Raji (cell line): ENCODE measurements around the gene ELOVL7.

ENCODE experiments used
- POLR2A ChIP-seq: IDR thresholded peaks from 2 replicates; pipeline ENCODE4 v1.6.1; 2011; ENCODE audit warnings: low read depth, low read length, control low read depth; ENCODE audit not compliant: insufficient read depth

ELOVL7 gene

GRCh38 chr5:60811105-60811504 is 33.0 kb downstream of the ELOVL7 start:
- no peak for TF ChIP-seq POLR2A

- TF ChIP-seq POLR2A: no peak
Observed at GRCh38 chr5:60810438-60811085, 33.5 kb downstream of the ELOVL7 start.

- no peak for TF ChIP-seq POLR2A
Observed at GRCh38 chr5:60809891-60810425, 34.1 kb downstream of the ELOVL7 start.

GRCh38 chr5:60806591-60807243 is 37.4 kb downstream of the ELOVL7 start:
- no peak for TF ChIP-seq POLR2A

- TF ChIP-seq POLR2A: no peak
Observed at GRCh38 chr5:60805463-60805862, 38.6 kb downstream of the ELOVL7 start.

GRCh38 chr5:60803712-60804111 is 40.4 kb downstream of the ELOVL7 start:
- TF ChIP-seq POLR2A: no peak

GRCh38 chr5:60802986-60803385 is 41.1 kb downstream of the ELOVL7 start:
- TF ChIP-seq POLR2A: no peak

- no peak for TF ChIP-seq POLR2A
Observed at GRCh38 chr5:60802226-60802625, 41.8 kb downstream of the ELOVL7 start.

GRCh38 chr5:60797482-60798153 is 46.5 kb downstream of the ELOVL7 start:
- no peak for TF ChIP-seq POLR2A

GRCh38 chr5:60794691-60795090 is 49.4 kb downstream of the ELOVL7 start:
- TF ChIP-seq POLR2A: no peak

- no peak for TF ChIP-seq POLR2A
Observed at GRCh38 chr5:60792438-60792837, 51.6 kb downstream of the ELOVL7 start.

- no peak for TF ChIP-seq POLR2A
Observed at GRCh38 chr5:60789551-60789950, 54.5 kb downstream of the ELOVL7 start.

- no peak for TF ChIP-seq POLR2A
Observed at GRCh38 chr5:60788863-60789513, 55.1 kb downstream of the ELOVL7 start.

GRCh38 chr5:60779466-60779865 is 64.6 kb downstream of the ELOVL7 start:
- TF ChIP-seq POLR2A: no peak

- TF ChIP-seq POLR2A: no peak
Observed at GRCh38 chr5:60776343-60776742, 67.7 kb downstream of the ELOVL7 start.
